Middle frontal gyrus (tissue), 1 donor: ENCODE data around the gene HDAC11.

Source experiments
- DNase-seq: peaks from one replicate; pipeline ENCODE4 v3.0.0-alpha.2; 2015; ENCODE audit warnings: low spot score; ENCODE audit errors: extremely low spot score

HDAC11 gene

DNA sequence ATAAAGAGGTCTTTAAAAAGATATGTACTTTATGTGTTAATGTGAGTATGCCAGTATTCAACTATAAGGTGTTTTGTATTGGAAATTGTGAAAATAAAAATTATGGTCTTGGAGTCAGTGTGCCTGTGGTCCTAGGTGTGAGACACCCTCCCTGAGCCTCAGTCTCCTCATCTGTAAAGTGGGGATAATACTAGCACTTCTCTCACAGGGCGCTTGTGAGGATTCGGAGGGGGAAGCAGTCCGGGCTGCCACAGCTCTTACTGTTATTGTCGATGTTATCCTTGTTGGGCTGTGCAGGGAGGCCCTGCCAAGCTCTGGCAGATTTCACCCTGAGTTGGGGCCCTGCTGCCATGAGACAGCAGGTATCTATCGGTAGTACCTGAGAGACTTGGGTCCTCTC is 42.1 kb downstream of the HDAC11 start:
- DNase-seq = no peak

- no peak for DNase-seq
Measured at GRCh38 chr3:13524979-13525669, 45.0 kb downstream of the HDAC11 start.

DNA sequence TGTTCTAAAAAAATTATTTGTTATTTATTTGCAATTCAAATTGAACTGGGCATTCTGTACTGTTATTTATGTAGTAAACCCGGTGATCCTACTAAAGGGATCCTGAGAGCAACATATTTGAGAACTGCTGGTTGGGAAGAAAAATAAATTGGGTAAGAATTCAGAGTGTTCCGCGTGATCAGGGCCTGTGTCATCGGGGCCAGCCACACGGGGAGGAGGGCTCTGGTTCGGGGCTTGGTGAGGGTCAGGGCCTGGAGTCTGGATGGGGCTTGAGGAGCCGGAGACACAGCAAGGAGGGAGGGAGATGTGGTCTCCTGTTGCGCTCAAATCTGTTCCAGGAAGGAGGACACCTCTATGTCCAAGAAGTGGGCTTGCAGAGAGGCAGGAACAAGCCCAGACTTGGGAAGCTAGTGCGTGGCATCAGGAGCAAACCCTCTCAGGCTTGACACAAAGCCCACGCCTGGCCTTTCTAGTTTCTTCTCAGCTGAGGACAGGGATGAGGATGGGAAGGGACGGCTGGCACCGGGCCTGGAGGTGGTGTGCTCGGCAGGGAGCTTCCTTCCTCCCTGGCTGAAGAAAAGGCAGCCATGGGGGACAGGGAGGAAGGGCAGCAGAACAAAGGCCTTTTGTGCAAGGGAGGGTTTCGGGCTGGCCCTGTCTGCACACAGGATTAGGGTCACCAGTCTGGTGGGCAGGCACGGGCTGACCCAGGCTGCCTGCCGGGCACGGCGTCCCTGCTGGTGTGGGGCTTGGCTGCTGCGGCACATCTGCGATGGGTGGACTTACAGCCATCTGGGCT is 45.9 kb downstream of the HDAC11 start:
- DNase-seq = no peak

DNA sequence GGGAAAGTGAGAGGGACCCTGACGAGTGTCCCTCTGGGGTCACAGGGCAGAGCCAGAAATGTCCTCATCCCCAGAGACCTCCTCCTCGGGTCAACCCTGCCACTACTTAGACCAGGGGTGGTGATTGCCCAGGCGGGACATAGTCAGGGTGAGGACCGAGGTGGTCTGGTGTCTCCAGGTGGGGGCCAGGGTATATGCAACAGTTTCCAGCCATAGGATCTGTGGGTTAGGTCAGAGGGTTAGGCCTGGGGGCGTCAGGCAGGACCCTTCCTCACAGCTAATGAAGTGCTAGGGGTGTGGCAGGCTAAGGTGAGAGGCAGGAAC is 46.5 kb downstream of the HDAC11 start:
- no peak for DNase-seq

GRCh38 chr3:13528217-13528867 is 48.2 kb downstream of the HDAC11 start:
- no peak for DNase-seq

GRCh38 chr3:13529196-13530112 is 49.3 kb downstream of the HDAC11 start:
- no peak for DNase-seq

- no peak for DNase-seq
Measured at GRCh38 chr3:13530241-13531009, 50.3 kb downstream of the HDAC11 start.

DNA sequence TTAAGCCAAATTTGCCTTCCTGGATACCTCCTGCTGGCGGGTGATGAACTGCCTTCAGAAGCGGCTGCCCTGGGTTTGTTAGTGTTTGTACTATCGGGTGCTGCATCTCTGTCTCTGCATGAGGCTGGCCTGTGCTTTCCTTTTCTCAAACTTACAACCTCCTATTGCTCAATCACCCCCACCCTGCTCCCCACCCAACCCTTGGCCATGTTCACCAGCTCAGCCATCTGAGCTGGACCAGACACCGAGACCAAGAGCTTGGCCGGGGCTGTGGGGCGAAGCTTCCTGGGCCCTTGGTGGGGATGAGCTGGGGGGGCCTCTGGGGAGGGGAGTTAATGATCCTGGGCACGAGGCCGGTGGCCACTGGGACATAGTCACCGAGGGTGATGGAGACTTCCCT is 52.0 kb downstream of the HDAC11 start:
- no peak for DNase-seq

GRCh38 chr3:13532631-13533030 is 52.5 kb downstream of the HDAC11 start:
- DNase-seq = no peak

DNA sequence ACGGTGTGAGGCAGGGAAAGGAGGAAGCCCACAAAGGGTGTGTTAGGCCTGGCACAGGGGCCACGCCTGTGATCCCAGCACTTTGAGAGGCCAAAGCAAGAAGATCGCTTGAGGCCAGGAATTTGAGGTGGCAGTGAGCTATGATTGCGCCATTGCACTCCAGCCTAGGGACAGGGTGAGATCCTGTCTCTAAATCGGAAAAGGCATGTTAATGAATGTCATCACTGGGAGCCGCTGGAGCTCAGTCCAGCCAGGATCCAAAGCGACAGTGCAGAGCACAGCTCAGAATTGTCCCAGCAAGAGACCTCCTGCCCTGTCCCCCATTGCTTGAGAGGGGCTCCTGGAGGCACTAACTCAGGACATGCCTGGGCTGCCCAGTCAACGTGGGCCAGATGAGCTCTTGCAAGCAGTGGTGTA is 53.8 kb downstream of the HDAC11 start:
- DNase-seq = no peak

DNA sequence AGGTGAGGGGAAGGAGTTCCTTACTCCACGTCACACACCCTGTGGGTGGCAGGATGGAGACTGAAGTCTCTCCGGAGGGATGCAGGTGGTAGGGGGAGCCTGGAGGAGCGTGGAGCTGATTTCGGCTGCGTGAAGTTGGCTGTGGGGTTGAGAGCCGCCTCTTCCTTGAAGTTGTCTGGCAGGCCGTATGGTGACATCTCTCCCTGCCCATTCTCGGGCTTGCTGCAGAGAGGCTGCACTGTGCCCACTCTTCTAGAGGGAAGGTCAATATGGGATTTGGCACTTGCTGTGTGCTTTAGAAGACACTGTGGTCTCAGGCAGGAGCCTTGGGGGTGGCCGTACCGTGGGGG is 55.4 kb downstream of the HDAC11 start:
- no peak for DNase-seq

GRCh38 chr3:13535905-13536304 is 55.8 kb downstream of the HDAC11 start:
- no peak for DNase-seq

- DNase-seq = no peak
Measured at GRCh38 chr3:13536432-13536831, 56.3 kb downstream of the HDAC11 start.

- no peak for DNase-seq
Measured at GRCh38 chr3:13536832-13537231, 56.7 kb downstream of the HDAC11 start.

- DNase-seq = no peak
Measured at GRCh38 chr3:13537244-13537908, 57.3 kb downstream of the HDAC11 start.

- no peak for DNase-seq
Measured at GRCh38 chr3:13537909-13538296, 57.8 kb downstream of the HDAC11 start.

DNA sequence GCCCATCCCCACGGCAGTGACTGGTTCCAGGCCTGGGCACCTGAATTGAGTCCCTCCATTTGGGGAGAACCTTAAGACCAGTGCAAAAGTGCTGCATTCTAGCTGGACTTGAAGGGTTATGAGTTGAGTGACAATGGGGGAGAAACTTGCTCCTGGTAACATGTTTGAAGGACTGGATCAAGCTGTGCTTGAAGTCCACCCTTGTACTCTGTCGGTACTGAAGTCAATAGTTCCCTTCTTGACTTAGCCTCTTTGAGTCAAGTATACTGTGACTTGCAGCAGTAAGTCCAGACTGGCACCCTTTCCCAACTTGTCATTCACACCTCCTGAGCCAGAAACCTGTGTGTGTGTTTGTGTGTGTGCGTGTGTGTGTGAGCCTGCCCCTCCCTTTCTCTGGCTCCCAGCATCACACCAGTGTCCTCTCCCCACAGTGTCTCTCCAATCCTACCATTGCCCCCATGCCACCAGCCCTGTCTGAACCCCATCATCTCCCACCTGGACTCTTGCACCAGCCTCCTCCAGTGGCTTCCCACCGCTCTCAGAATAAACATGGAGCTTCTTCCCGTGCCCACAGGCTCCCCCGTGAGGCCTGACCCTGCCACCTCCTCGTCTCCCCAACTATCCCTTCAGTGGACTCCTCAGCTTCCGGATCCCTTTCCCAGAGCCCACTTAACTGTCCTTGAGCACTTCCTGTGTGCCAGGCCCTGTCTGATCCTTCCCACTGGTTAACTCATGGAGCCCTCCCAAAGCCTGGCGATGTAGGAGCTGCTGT is 58.6 kb downstream of the HDAC11 start:
- DNase-seq = no peak

DNA sequence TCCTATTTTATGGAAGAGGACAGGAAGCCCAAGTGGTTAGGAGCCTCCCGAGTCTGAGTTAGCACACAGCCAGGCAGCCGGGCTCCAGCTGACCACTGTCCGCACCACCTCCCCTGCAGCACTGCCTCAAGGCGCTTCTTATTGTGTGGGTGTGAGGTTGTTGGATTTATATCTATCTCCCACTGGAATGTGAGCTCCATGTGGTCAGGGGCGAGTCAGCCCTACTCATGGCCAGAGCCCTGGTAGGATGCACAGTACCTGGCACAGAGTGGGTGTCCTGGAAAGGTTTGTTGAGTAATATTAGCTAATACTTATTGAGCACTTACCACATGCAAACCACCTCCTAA is 59.2 kb downstream of the HDAC11 start:
- DNase-seq = no peak

DNA sequence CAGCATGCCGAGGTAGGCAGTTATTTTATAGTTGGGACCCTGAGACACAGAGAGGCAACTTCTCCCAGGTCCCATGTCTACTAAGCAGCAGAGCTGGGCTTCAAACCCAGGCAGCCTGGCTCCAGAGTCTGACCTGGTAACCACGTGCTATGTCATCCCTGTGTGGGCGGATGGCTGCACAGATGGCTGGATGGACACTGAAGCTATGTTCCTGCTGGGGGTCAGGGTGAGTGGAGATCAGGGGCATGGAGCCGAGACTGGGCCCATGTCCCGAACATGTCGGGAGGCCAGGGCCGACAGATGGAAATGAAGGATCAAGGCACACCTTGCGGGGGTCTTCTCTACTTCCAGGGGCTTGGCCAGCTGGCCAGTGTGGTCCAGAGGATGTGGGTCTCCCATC is 59.6 kb downstream of the HDAC11 start:
- no peak for DNase-seq
